OCI-LY7 (cell line): ENCODE results near the gene WWOX. TPM values are rescaled to one million over a fixed set of nuclear protein-coding genes. Genes with fewer than 3 reads are reported as not detected.

Experiments used
- BruUV-seq: library from RNA; stranded (reverse); fragments of 400-500 nt; replicated peaks from 2 replicates; lab custom pipeline; 2021; lab: Mats Ljungman, UMichigan
- CTCF ChIA-PET: fragments of 300-600 bp; sonication (Branson Sonifier 250); formaldehyde crosslinking; loops from one replicate; lab custom pipeline; 2022; ENCODE audit warnings: antibody characterized with exemption; ENCODE audit not compliant: unreplicated experiment; lab: Charles Lee
- POLR2A ChIA-PET: fragments of 300-600 bp; sonication (Branson Sonifier 250); formaldehyde crosslinking; loops from one replicate; lab custom pipeline; 2022; ENCODE audit warnings: antibody characterized with exemption; lab: Charles Lee
- DNase-seq: peaks from one replicate; pipeline ENCODE4 v3.0.0-alpha.2; 2015; ENCODE audit warnings: low spot score
- H2AFZ ChIP-seq: fragments of 200-600 bp; sonication (generic), shearing (Covaris generic); 2 replicates; pipeline ENCODE4 v1.6.1; 2014; ENCODE audit warnings: mild to moderate bottlenecking, antibody characterized with exemption, low read length, moderate library complexity
- H3K27ac ChIP-seq: fragments of 200-600 bp; sonication (generic); 2 replicates; pipeline ENCODE4 v1.5.1; 2014; ENCODE audit warnings: mixed run types, low read depth, mild to moderate bottlenecking, moderate library complexity, low read length, inconsistent platforms; ENCODE audit not compliant: poor library complexity, severe bottlenecking
- H3K36me3 ChIP-seq: fragments of 200-600 bp; sonication (generic); 2 replicates; pipeline ENCODE4 v1.6.1; 2014; ENCODE audit warnings: mild to moderate bottlenecking, antibody characterized with exemption, low read length, moderate library complexity, mixed read lengths; ENCODE audit not compliant: insufficient read depth
- H3K4me1 ChIP-seq: fragments of 200-600 bp; sonication (generic); 2 replicates; pipeline ENCODE4 v1.5.1; 2014; ENCODE audit warnings: mild to moderate bottlenecking, low read length; ENCODE audit not compliant: insufficient read depth, poor library complexity, severe bottlenecking
- H3K4me2 ChIP-seq: fragments of 200-600 bp; sonication (generic); 2 replicates; pipeline ENCODE4 v1.6.1; 2014; ENCODE audit warnings: mild to moderate bottlenecking, low read length
- H3K4me3 ChIP-seq: fragments of 200-600 bp; sonication (generic); 2 replicates; pipeline ENCODE4 v1.5.1; 2014; ENCODE audit warnings: mild to moderate bottlenecking, low read depth, low read length; ENCODE audit not compliant: poor library complexity, severe bottlenecking
- H3K79me2 ChIP-seq: fragments of 200-600 bp; sonication (generic); 2 replicates; pipeline ENCODE4 v1.6.1; 2016; ENCODE audit warnings: low read depth, mild to moderate bottlenecking, low read length, moderate library complexity, mixed read lengths; ENCODE audit not compliant: insufficient read depth
- H3K9me2 ChIP-seq: fragments of 200-600 bp; sonication (generic); 2 replicates; pipeline ENCODE4 v1.6.1; 2016; ENCODE audit warnings: mild to moderate bottlenecking, low read length, mixed read lengths; ENCODE audit not compliant: insufficient read depth
- H3K9me3 ChIP-seq: fragments of 200-600 bp; sonication (generic); 2 replicates; pipeline ENCODE4 v1.6.1; 2014; ENCODE audit warnings: mild to moderate bottlenecking, mixed run types, low read length, mixed read lengths
- H4K20me1 ChIP-seq: fragments of 200-600 bp; sonication (generic); 2 replicates; pipeline ENCODE4 v1.6.1; 2014; ENCODE audit warnings: mild to moderate bottlenecking, antibody characterized with exemption, low read length, moderate library complexity, mixed read lengths; ENCODE audit not compliant: insufficient read depth
- EZH2phosphoT487 ChIP-seq: fragments of 200-600 bp; sonication (generic); IDR thresholded peaks from 2 replicates; pipeline ENCODE4 v1.6.1; 2018; ENCODE audit warnings: low read depth, borderline replicate concordance, mild to moderate bottlenecking, mixed run types, antibody characterized with exemption, low read length, moderate library complexity, mixed read lengths
- intact Hi-C: fragments of 100-400 bp; cut with micrococcal nuclease; formaldehyde crosslinking; loops from one replicate; pipeline ENCODE4 v1.10.0; 2022; ENCODE audit not compliant: unreplicated experiment
- total RNA-seq, 2 experiments: library from RNA; depleted of rRNA in 1 of 2; stranded (reverse); fragments of >200 nt in 1 of 2; shearing (Covaris generic) in 1 of 2; gene quantifications; 2 replicates each; pipeline ENCODE4 v1.2.3, GENCODE V29; 2014 to 2022
- TF ChIP-seq, protein P1 (sequence below): fragments of 200-600 bp; sonication (generic); conservative IDR thresholded peaks from 2 replicates; pipeline ENCODE4 v1.5.1; 2014; ENCODE audit warnings: mild to moderate bottlenecking, antibody characterized with exemption, low read length, moderate library complexity, mixed read lengths

Gene WWOX
- total RNA-seq, 2 experiments from 2014 or later = 40.2 to 47.6 TPM

DNA sequence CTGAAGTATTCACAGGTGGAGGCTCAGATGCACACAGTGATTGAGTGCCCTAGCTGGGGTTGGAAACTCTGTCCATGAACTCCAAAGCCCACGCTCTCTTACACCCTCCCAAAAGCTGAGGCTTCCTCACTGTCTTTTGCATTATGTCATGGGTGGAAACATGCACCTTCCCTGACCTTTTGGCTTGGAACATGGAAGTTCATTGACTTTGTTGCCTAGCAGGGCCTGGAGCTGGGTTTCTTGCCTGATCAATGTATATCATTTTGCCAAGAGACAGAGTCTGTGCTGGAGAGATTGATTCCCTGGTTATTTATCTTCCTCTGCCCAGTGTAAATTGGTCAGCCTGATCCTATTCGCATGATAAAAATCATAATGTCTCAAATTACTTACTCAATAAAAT is 942.7 kb downstream of the WWOX start:
- H3K4me3 ChIP-seq = no peak overlapping the region
- no peaks in the 10 kb centered on the region for H3K79me2 ChIP-seq
- no TSS peak for BruUV-seq
- CTCF ChIA-PET = no interaction called here
- H2AFZ ChIP-seq = no peak overlapping the region
- H3K9me3 ChIP-seq = no peaks in the 10 kb centered on the region
- H3K4me2 ChIP-seq = no peak overlapping the region
- DNase-seq = no peak
- POLR2A ChIA-PET = no interaction called here
- intact Hi-C loops = loop anchor here (10.0 kb wide), 1 partner anchor 117 kb away; no protein-coding TSS in a partner anchor
- no peaks in the 10 kb centered on the region for H4K20me1 ChIP-seq
- H3K36me3 ChIP-seq = no peaks in the 10 kb centered on the region
- no peaks in the 10 kb centered on the region for H3K9me2 ChIP-seq
- H3K27ac ChIP-seq = no peak overlapping the region
- no peak for TF ChIP-seq EZH2phosphoT487
- TF ChIP-seq, protein P1, sequence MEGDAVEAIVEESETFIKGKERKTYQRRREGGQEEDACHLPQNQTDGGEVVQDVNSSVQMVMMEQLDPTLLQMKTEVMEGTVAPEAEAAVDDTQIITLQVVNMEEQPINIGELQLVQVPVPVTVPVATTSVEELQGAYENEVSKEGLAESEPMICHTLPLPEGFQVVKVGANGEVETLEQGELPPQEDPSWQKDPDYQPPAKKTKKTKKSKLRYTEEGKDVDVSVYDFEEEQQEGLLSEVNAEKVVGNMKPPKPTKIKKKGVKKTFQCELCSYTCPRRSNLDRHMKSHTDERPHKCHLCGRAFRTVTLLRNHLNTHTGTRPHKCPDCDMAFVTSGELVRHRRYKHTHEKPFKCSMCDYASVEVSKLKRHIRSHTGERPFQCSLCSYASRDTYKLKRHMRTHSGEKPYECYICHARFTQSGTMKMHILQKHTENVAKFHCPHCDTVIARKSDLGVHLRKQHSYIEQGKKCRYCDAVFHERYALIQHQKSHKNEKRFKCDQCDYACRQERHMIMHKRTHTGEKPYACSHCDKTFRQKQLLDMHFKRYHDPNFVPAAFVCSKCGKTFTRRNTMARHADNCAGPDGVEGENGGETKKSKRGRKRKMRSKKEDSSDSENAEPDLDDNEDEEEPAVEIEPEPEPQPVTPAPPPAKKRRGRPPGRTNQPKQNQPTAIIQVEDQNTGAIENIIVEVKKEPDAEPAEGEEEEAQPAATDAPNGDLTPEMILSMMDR = no peak
- no peaks in the 10 kb centered on the region for H3K4me1 ChIP-seq

DNA sequence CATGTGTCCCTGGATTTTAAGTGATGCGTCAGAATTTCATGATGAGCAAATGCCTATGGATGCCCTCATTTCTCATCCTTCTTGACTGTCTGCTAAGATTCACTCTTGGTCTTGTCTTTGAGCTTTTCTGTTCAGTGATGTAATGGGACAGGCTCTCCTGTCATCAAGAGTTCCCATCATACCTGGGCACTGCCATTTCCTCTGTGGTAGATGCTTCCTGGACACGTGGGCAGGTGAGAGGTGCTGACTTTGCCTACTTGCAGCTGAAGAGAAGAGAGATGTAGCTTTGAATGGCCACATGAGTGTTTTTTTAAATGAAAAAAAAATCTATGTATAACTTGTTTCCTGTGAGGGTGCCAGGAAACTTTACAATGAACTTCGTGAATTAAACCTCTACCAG is 943.4 kb downstream of the WWOX start:
- H3K36me3 ChIP-seq = no peaks in the 10 kb centered on the region
- H4K20me1 ChIP-seq = no peaks in the 10 kb centered on the region
- H3K27ac ChIP-seq = no peak overlapping the region
- no peaks in the 10 kb centered on the region for H3K79me2 ChIP-seq
- no peak overlapping the region for H2AFZ ChIP-seq
- BruUV-seq = no TSS peak
- ChIA-PET CTCF (interaction anchor here (0.6 kb wide), 2 partner anchors 994 to 1533 kb away, joined by 3 read pairs; no protein-coding TSS in a partner anchor), POLR2A (no interaction called here)
- no peaks in the 10 kb centered on the region for H3K9me2 ChIP-seq
- intact Hi-C loops = loop anchor here (10.0 kb wide), 1 partner anchor 118 kb away; no protein-coding TSS in a partner anchor
- no peak overlapping the region for H3K4me2 ChIP-seq
- no peaks in the 10 kb centered on the region for H3K9me3 ChIP-seq
- H3K4me1 ChIP-seq = no peaks in the 10 kb centered on the region
- DNase-seq = no peak
- H3K4me3 ChIP-seq = no peak overlapping the region
- TF ChIP-seq EZH2phosphoT487 = no peak
- TF ChIP-seq, protein P1 = no peak

GRCh38 chr16:79045191-79045590 is 945.7 kb downstream of the WWOX start:
- POLR2A ChIA-PET = interaction anchor here (0.6 to 1.4 kb wide), 5 partner anchors 9 to 383 kb away, joined by 3 to 7 read pairs (median 4); no protein-coding TSS in a partner anchor
- Histone ChIP-seq H4K20me1 (no peaks in the 10 kb centered on the region), H3K36me3 (no peaks in the 10 kb centered on the region), H2AFZ (no peak overlapping the region), H3K79me2 (no peaks in the 10 kb centered on the region), H3K4me2 (no peak overlapping the region), H3K9me2 (no peaks in the 10 kb centered on the region), H3K4me1 (no peaks in the 10 kb centered on the region), H3K9me3 (no peaks in the 10 kb centered on the region), H3K4me3 (no peak overlapping the region), H3K27ac (no peak overlapping the region)
- CTCF ChIA-PET = no interaction called here
- BruUV-seq = no TSS peak
- intact Hi-C loops = loop anchor here (10.0 kb wide), 1 partner anchor 120 kb away; no protein-coding TSS in a partner anchor
- no peak for TF ChIP-seq EZH2phosphoT487
- TF ChIP-seq, protein P1 = no peak
- DNase-seq = no peak
